HG03442 (cell line): ENCODE data around the gene IPO13.
A peak's percentile ranks its signal among the peaks of the same experiment; 100 is the strongest.

ENCODE experiments used
- ATAC-seq: cut with Tn5 transposase; IDR thresholded peaks from one replicate; pipeline ENCODE4 v1.9.1; 2021; ENCODE audit warnings: mild to moderate bottlenecking, moderate library complexity; ENCODE audit not compliant: unreplicated experiment

The IPO13 gene

DNA sequence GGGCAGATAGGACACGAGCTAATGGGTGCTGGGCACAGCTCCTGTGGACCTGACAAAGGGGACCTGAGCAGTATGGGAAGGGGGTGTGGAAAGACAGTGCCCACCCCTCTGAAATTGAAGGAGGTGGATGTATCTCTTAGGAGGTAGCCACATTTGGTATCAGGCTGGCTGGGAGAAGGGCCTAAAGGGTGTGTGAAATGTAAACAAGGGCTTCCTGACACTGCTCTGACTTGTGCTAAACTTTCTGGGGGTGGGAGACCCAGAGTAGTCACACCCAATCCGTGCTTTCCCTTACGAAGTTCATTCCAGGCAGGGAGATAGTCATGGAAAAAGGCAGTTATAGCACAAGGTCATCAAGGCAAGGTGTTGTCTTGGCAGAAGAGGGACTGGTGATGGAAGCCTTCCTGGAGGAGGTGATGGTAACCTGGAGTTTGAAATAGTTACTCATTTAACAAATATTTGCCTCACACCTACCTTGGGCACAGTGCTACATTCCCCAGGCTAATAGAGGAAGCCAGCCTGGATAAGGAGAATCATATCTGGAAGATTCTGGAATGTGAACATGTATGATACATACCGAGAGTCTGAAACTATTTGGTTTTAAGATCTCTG is 39.3 kb downstream of the IPO13 start:
- no peak for ATAC-seq

- ATAC-seq, result no peak
These were observed 40.0 kb downstream of the IPO13 start for GRCh38 chr1:43986712-43987111.

GRCh38 chr1:43987159-43987902 is 40.6 kb downstream of the IPO13 start:
- no peak for ATAC-seq

GRCh38 chr1:43990271-43991199 is 43.8 kb downstream of the IPO13 start:
- no peak for ATAC-seq

- peak; percentile 12 for ATAC-seq
These were observed 44.4 kb downstream of the IPO13 start for GRCh38 chr1:43991200-43991475.

DNA sequence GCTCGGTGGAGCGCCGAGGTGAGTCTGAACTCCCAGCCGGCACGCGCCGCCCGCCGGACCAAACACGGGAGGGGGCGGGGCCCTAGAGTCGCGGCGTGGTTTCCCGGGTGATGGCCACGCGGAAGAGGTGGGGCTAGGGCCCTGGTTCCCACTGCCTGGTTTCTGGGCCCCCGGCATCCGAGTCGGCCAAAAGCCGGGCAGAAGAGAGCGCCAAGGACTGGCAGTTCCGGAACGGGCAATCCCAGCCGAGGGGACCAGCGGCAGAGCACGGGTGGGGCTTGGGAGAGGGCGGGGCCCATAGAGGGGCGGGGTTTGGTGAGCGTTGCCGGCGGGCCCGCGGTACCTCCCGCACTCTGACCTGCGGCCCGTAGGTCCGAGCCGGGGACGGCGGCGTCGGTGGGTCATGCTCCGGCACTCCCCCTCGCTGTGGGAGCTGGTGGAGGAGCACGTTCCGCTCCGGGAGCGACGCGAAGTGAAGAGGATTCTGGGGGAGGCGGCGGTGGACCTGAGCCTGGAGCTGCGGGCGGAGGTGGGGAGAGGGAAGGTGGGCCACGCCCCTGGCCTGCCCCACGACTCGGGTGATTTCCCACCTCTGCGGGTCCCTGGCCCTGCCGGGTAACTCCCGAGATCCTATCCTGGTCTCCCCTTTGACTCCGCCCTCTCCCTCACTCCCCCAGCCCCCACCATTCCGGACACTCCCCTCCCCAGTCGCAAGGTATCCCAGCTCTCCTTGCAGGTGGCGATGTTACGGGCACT is 44.9 kb downstream of the IPO13 start, which contains the start of gene CCDC24:
Gene CCDC24, plus strand, starts transcription at position 124 of the 756 bp plus-strand sequence. Its CDS starts 280 bp downstream, at position 404.
- peak; percentile 70 for ATAC-seq

- no peak for ATAC-seq
These were observed 45.7 kb downstream of the IPO13 start for GRCh38 chr1:43992232-43992995.

DNA sequence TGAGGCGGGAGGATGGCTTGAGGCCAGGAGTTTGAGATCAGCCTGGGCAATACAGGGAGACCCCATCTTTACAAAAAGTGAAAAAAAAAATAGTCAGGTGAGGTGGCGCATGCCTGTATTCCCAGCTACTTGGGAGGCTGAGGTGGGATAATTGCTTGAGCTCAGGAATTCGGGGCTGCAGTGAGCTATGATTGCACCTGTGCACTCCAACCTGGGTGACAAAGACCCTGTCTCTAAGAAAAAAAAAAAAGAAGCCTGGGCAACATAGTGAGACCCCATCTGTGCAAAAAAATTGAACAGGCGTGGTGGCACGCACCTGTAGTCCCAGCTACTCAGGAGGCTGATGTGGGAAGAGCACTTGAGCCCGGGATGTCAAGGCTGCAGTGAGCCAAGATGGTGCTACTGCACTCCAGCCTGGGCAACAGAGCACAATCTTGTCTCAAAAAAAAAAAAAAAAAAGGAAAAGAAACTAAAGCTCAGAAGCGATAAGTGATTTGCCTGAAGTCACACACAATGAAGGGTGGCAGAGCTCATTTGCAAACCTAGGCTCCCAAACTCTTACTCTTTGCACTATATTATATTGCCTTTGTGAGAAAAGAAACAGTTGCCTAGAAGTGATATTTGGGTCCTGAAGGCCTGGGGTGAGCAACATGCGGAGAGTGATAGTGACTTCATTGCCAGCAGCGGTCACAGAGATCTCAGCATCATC is 46.6 kb downstream of the IPO13 start:
- no peak for ATAC-seq

DNA sequence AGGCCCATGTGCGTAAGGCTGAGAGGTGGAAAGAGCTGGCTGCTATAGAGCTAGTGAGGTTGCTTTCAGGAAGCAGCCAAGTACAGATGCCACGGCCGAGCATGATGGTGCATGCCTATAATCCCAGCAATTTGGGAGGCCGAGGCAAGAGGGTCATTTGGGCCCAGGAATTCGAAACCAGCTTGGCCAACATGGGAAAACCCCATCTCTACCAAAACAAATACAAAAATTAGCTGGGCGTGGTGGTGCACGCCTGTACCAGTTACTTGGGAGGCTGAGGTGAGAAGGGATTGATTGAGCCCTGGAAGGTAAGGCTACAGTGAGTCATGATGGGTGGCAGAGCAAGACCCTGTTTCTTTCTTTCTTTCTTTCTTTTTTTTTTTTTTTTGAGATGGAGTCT is 47.3 kb downstream of the IPO13 start:
- ATAC-seq, result no peak

- ATAC-seq, result no peak
These were observed 48.3 kb downstream of the IPO13 start for GRCh38 chr1:43994794-43995790.

- no peak for ATAC-seq
These were observed 49.4 kb downstream of the IPO13 start for GRCh38 chr1:43995984-43996732.

GRCh38 chr1:43996733-43997115 is 50.0 kb downstream of the IPO13 start:
- ATAC-seq, result no peak

GRCh38 chr1:43997295-43997999 is 50.7 kb downstream of the IPO13 start:
- ATAC-seq, result no peak

DNA sequence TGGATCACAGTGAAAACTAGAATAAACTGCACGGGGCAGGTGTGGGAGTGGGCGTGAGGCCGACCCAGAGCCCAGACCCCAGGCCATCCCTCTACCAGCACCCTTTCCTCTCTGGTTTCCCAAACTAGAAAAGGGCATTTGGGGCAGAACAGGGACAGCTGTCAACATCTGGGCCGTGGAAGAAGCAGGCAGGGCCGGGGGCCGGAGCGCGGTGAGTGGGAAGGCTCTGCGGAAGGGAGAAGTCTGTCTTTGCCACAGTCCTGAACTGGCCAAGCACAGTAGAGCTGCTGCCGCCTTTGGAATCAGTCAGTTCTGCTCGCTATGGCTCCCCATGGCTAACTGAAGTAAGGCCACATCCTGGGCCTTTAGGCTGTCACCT is 51.2 kb downstream of the IPO13 start:
- no peak for ATAC-seq

GRCh38 chr1:43999455-43999854 is 52.7 kb downstream of the IPO13 start:
- no peak for ATAC-seq

DNA sequence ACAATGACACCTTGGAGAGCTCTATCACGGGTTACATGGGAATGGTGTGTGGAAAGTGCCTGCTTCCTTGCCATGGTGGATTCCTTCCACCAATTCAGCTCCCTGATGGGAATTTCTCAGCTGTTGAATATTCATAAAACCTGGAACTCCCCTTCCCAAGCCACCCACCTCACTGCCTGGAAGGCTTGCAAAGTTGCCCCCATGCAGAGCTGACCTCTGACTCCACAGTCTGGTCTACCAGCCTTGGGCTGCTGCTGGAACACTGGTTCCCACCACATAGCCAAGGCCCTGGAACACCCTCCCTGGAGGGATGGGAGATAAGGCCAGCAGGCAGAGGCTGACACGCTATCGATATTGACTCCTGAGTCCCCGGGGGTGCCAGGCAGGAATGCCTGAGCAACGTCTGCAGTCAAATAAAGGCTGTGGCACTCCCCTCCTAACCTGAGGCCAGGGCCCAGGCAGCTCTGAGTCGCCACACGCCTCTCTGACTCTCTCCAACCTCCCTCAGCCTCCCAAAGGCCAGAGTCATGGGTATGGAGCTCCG is 53.4 kb downstream of the IPO13 start:
- ATAC-seq, result no peak

DNA sequence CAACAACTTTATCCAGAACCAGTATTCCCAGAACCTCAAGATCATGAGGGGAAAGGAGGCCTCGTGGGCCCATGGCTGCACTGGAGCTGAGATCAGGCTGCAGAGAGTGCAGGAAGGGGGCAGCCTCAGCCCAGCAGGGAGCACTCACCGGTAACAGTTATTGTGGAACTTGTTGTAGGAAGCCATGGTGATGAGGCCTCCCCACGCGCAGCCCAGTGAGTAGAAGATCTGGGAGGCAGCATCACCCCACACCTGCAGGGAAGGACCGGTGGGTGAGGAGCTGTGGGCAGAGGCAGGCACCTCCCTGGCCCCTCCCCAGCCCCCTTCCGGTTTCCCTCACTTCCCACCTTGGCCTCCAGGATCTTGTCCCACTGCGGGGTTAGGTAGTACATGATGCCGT is 55.4 kb downstream of the IPO13 start:
- no peak for ATAC-seq
